GM18519 (cell line): ENCODE measurements around the gene EML6.

Experiments
- ATAC-seq: cut with Tn5 transposase; IDR thresholded peaks from one replicate; pipeline ENCODE4 v1.9.1; 2021; ENCODE audit warnings: mild to moderate bottlenecking, moderate library complexity; ENCODE audit not compliant: unreplicated experiment, low FRiP score

EML6 gene

GRCh38 chr2:54902763-54903162 lies 179.3 kb downstream of the EML6 start:
- ATAC-seq = no peak

GRCh38 chr2:54903736-54904554 lies 180.5 kb downstream of the EML6 start:
- ATAC-seq = no peak

- ATAC-seq = no peak
Observed at GRCh38 chr2:54904836-54905235, 181.4 kb downstream of the EML6 start.

- no peak for ATAC-seq
Observed at GRCh38 chr2:54906716-54907115, 183.3 kb downstream of the EML6 start.

- no peak for ATAC-seq
Observed at GRCh38 chr2:54907663-54908062, 184.2 kb downstream of the EML6 start.

GRCh38 chr2:54908591-54908990 lies 185.1 kb downstream of the EML6 start:
- no peak for ATAC-seq

- no peak for ATAC-seq
Observed at GRCh38 chr2:54909001-54909400, 185.5 kb downstream of the EML6 start.

GRCh38 chr2:54912305-54912704 lies 188.8 kb downstream of the EML6 start:
- ATAC-seq = no peak

GRCh38 chr2:54912893-54913292 lies 189.4 kb downstream of the EML6 start:
- ATAC-seq = no peak

GRCh38 chr2:54914637-54915036 lies 191.2 kb downstream of the EML6 start:
- no peak for ATAC-seq

- ATAC-seq = no peak
Observed at GRCh38 chr2:54915101-54915500, 191.6 kb downstream of the EML6 start.

GRCh38 chr2:54916637-54917036 lies 193.2 kb downstream of the EML6 start:
- ATAC-seq = no peak

- no peak for ATAC-seq
Observed at GRCh38 chr2:54918647-54919280, 195.3 kb downstream of the EML6 start.

GRCh38 chr2:54920660-54921059 lies 197.2 kb downstream of the EML6 start:
- ATAC-seq = no peak

- ATAC-seq = no peak
Observed at GRCh38 chr2:54924121-54924520, 200.7 kb downstream of the EML6 start.

- ATAC-seq = no peak
Observed at GRCh38 chr2:54925022-54925421, 201.6 kb downstream of the EML6 start.

- no peak for ATAC-seq
Observed at GRCh38 chr2:54927085-54927750, 203.8 kb downstream of the EML6 start.

- ATAC-seq = no peak
Observed at GRCh38 chr2:54927751-54928615, 204.5 kb downstream of the EML6 start.

GRCh38 chr2:54928719-54929118 lies 205.3 kb downstream of the EML6 start:
- no peak for ATAC-seq

GRCh38 chr2:54931473-54931872 lies 208.0 kb downstream of the EML6 start:
- ATAC-seq = no peak

GRCh38 chr2:54935389-54935788 lies 211.9 kb downstream of the EML6 start:
- ATAC-seq = no peak
